ENCODE results near the gene PSG3. TPM values are rescaled to one million over a fixed set of nuclear protein-coding genes. Genes with fewer than 3 reads are reported as not detected.
"Not testable (repeated sequence)": the region's sequence is repeated elsewhere in the genome, so short reads cannot be mapped to it uniquely, and the experiment has no call there.

Gene PSG3
- total RNA-seq, 1 experiment from 2014 or later = not detected

DNA sequence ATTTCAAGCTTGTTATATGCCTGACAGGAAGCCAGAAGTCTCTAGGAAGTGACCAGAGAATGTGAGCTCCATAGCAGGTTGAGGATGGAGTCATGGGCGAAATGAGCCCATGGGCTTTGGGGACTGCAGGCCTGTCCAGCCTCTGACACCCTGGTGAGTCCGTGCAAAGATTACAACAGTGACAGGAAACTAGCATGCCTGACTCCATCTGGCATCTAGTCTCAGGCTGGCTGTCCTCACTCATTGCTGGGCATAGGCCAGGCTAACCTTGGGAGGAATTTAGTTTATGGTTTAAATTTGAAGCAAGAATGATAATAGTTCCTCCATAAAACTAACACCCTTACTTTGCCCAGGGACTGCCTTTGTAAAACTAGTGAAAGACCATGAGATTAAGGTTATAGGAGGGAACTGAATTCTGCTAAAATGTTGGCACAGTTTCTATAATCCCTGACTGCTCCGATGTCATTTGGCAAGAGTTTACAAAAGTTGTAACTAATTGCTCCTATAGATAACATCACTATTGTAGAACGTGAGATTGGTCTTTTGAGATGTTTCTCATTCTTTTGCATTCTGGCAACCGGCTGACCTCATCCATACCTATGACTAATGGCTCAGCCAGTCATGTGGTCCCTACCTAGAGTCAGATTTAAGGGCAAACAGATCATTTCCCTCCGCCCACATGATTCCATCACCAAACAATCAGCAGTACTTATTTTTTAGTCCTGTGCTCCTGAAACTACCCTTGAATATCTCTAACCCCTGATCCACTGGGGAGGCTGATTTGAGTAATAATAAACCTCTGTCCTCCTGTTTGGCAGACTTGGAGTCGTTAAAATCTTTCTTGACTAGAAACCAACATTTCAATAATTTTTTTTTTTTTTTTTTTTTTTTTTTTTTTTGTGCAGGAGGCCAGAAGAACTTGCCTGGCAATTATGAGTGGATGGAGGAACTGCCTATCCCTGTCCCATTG lies 21.0 kb upstream of the PSG3 start:
- H3K9me3 ChIP-seq (ENCODE audit: control insufficient read depth in 1 of 2, insufficient read depth in 1 of 2, low read depth in 1 of 2, low read length in 2 of 2); H2AFZ ChIP-seq (ENCODE audit: low read depth, low read length, poor library complexity, severe bottlenecking); RAD21 ChIA-PET (ENCODE audit: low non-redundant PET in 1 of 2, low total read pairs in 2 of 2, uncharacterized antibody in 2 of 2, unreplicated experiment in 2 of 2); H4K20me1 ChIP-seq (ENCODE audit: insufficient read depth); POLR2A ChIA-PET; H3K9ac ChIP-seq (ENCODE audit: low read length); H3K79me2 ChIP-seq (ENCODE audit: insufficient read depth, low read length); CTCF ChIA-PET; H3K27me3 ChIP-seq (ENCODE audit: insufficient read depth, low read length); ATAC-seq; H3K36me3 ChIP-seq (ENCODE audit: control insufficient read depth in 1 of 2, insufficient read depth in 2 of 2, low read length in 2 of 2); BruUV-seq (replicated peaks); H3K27ac ChIP-seq (ENCODE audit: low read depth, low read length); H3K4me3 ChIP-seq (replicated peaks in 1 of 2; ENCODE audit: low read depth in 1 of 2, low read length in 2 of 2); H3K9me2 ChIP-seq (ENCODE audit: insufficient read depth); intact Hi-C loops (cut with micrococcal nuclease): not testable (repeated sequence)
- TF ChIP-seq EGR1 (IDR thresholded peaks at IDR 0.05; ENCODE audit: low read depth) (peak; percentile 39; the same call in 1 of the 2 replicates), JUND (IDR thresholded peaks at IDR 0.05) (peak; percentile 17; the same call in 1 of the 2 replicates)
- peak; percentile 27 for DNase-seq (ENCODE audit: low read depth, low spot score)
- H3K4me1 ChIP-seq (ENCODE audit: control insufficient read depth in 1 of 2, insufficient read depth in 2 of 2, low read length in 2 of 2) = peaks cover 4 to 10% of the 10 kb centered on the region in 2 experiments
- H3K4me2 ChIP-seq (ENCODE audit: low read length) = peak overlapping the region; percentile 32

DNA sequence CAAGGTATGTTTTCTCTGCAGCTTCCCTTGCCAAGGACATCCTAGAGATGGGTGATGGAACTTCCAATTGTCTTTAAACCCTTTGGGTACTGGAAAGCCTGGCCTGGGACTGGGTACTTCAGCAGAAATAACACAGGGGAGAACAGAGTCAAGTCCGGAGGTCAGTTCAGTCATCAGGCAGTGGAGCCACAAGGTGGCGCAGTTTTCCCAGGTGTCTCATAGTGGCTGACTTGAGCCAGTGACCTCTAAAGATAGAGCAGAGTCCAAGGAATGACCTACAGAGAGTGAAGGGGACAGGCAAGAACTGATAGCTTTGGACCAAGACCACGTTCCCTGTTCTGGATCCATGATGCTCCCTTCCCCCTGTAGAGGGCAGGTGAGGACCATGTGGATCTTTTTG lies 18.4 kb upstream of the PSG3 start:
- H3K36me3 ChIP-seq (ENCODE audit: control insufficient read depth in 1 of 2, insufficient read depth in 2 of 2, low read length in 2 of 2); H2AFZ ChIP-seq (ENCODE audit: low read depth, low read length, poor library complexity, severe bottlenecking); H3K9me3 ChIP-seq (ENCODE audit: control insufficient read depth in 1 of 2, insufficient read depth in 1 of 2, low read depth in 1 of 2, low read length in 2 of 2); H3K9me2 ChIP-seq (ENCODE audit: insufficient read depth); POLR2A ChIA-PET; RAD21 ChIA-PET (ENCODE audit: low non-redundant PET in 1 of 2, low total read pairs in 2 of 2, uncharacterized antibody in 2 of 2, unreplicated experiment in 2 of 2); H3K27me3 ChIP-seq (ENCODE audit: insufficient read depth, low read length); H3K4me3 ChIP-seq (replicated peaks in 1 of 2; ENCODE audit: low read depth in 1 of 2, low read length in 2 of 2); H4K20me1 ChIP-seq (ENCODE audit: insufficient read depth); H3K9ac ChIP-seq (ENCODE audit: low read length); BruUV-seq (replicated peaks); intact Hi-C loops (cut with micrococcal nuclease); ATAC-seq; DNase-seq (ENCODE audit: low read depth, low spot score); H3K4me2 ChIP-seq (ENCODE audit: low read length); H3K27ac ChIP-seq (ENCODE audit: low read depth, low read length); H3K79me2 ChIP-seq (ENCODE audit: insufficient read depth, low read length): not testable (repeated sequence)
- H3K4me1 ChIP-seq (ENCODE audit: control insufficient read depth in 1 of 2, insufficient read depth in 2 of 2, low read length in 2 of 2) = peaks cover 4 to 10% of the 10 kb centered on the region in 2 experiments
- TF ChIP-seq RAD21 (IDR thresholded peaks at IDR 0.05; ENCODE audit: low read depth) = peak; percentile 39
- TF ChIP-seq, protein P1, sequence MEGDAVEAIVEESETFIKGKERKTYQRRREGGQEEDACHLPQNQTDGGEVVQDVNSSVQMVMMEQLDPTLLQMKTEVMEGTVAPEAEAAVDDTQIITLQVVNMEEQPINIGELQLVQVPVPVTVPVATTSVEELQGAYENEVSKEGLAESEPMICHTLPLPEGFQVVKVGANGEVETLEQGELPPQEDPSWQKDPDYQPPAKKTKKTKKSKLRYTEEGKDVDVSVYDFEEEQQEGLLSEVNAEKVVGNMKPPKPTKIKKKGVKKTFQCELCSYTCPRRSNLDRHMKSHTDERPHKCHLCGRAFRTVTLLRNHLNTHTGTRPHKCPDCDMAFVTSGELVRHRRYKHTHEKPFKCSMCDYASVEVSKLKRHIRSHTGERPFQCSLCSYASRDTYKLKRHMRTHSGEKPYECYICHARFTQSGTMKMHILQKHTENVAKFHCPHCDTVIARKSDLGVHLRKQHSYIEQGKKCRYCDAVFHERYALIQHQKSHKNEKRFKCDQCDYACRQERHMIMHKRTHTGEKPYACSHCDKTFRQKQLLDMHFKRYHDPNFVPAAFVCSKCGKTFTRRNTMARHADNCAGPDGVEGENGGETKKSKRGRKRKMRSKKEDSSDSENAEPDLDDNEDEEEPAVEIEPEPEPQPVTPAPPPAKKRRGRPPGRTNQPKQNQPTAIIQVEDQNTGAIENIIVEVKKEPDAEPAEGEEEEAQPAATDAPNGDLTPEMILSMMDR (IDR thresholded peaks at IDR 0.05 in 2 of 3, conservative IDR thresholded peaks at IDR 0.05 in 1 of 3; ENCODE audit: borderline replicate concordance in 1 of 3, insufficient read depth in 1 of 3, low read depth in 2 of 3, low read length in 2 of 3) = peak; percentile 47 to 57 (median 53); a peak in 5 of 6 replicates
- CTCF ChIA-PET = interaction anchor here (0.6 kb wide), 1 partner anchor 206 kb away, joined by 4 read pairs; no protein-coding TSS in a partner anchor

DNA sequence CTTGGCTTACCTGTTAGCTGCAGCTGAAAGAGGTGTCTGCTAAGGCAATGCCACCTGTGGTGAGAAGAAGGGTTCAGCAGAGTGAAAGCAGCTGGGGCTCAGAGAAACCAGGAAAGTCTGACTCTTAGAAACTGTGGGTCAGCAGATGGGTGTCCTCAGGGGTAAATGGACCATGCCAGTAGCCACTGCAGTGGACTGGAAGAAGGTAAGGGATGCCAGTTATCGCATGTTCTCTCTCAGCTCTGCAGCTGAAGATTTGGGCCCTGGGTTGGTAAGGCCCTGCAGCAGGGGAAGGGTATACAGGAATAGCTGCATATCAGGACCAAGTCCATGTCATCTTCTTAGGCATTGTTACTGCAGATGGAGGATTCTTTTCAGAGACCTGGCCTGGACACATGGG lies 12.0 kb upstream of the PSG3 start:
- ATAC-seq; H3K36me3 ChIP-seq (ENCODE audit: control insufficient read depth in 1 of 2, insufficient read depth in 2 of 2, low read length in 2 of 2); H3K79me2 ChIP-seq (ENCODE audit: insufficient read depth, low read length); H2AFZ ChIP-seq (ENCODE audit: low read depth, low read length, poor library complexity, severe bottlenecking); H3K4me2 ChIP-seq (ENCODE audit: low read length); RAD21 ChIA-PET (ENCODE audit: low non-redundant PET in 1 of 2, low total read pairs in 2 of 2, uncharacterized antibody in 2 of 2, unreplicated experiment in 2 of 2); H3K4me3 ChIP-seq (replicated peaks in 1 of 2; ENCODE audit: low read depth in 1 of 2, low read length in 2 of 2); H3K9me3 ChIP-seq (ENCODE audit: control insufficient read depth in 1 of 2, insufficient read depth in 1 of 2, low read depth in 1 of 2, low read length in 2 of 2); H3K4me1 ChIP-seq (ENCODE audit: control insufficient read depth in 1 of 2, insufficient read depth in 2 of 2, low read length in 2 of 2); H3K9ac ChIP-seq (ENCODE audit: low read length); DNase-seq (ENCODE audit: low read depth, low spot score); H3K9me2 ChIP-seq (ENCODE audit: insufficient read depth); intact Hi-C loops (cut with micrococcal nuclease); POLR2A ChIA-PET; H4K20me1 ChIP-seq (ENCODE audit: insufficient read depth); H3K27ac ChIP-seq (ENCODE audit: low read depth, low read length); H3K27me3 ChIP-seq (ENCODE audit: insufficient read depth, low read length); BruUV-seq (replicated peaks); CTCF ChIA-PET: not testable (repeated sequence)
